Keratinocyte (primary cell): Measurements from ENCODE around the gene RPL36A. TPM values are rescaled to one million over a fixed set of nuclear protein-coding genes. Genes with fewer than 3 reads are reported as not detected.

Source experiments
- DNase-seq: peaks from one replicate; pipeline ENCODE4 v3.0.0-alpha.2; 2011; ENCODE audit warnings: low read depth, missing footprints, low spot score
- FAIRE-seq: peaks from 2 replicates; lab custom pipeline; 2011; peaks lifted over from hg19 to GRCh38; lab: Jason Lieb, UNC
- H2AFZ ChIP-seq: 2 replicates; pipeline ENCODE4 v1.6.0; 2012; ENCODE audit warnings: low read length, control low read depth, inconsistent platforms; ENCODE audit not compliant: control insufficient read depth
- H3K27ac ChIP-seq: 2 replicates; pipeline ENCODE4 v1.5.1; 2011; ENCODE audit warnings: low read length; ENCODE audit not compliant: control insufficient read depth, insufficient read depth
- H3K27me3 ChIP-seq: 3 replicates; pipeline ENCODE4 v1.6.0; 2011; ENCODE audit warnings: low read length; ENCODE audit not compliant: control insufficient read depth, insufficient read depth; ENCODE audit errors: extremely low read depth
- H3K36me3 ChIP-seq, 2 experiments: 2 replicates in 1 of 2; 3 replicates in 1 of 2; pipeline ENCODE4 v1.5.1; 2011; ENCODE audit warnings: low read length in 2 of 2, mild to moderate bottlenecking in 1 of 2; ENCODE audit not compliant: control insufficient read depth in 2 of 2, insufficient read depth in 2 of 2; ENCODE audit errors: extremely low read depth in 1 of 2
- H3K4me1 ChIP-seq: 3 replicates; pipeline ENCODE4 v1.5.1; 2011; ENCODE audit warnings: low read length; ENCODE audit not compliant: control insufficient read depth, insufficient read depth; ENCODE audit errors: extremely low read depth
- H3K4me2 ChIP-seq: 3 replicates; pipeline ENCODE4 v1.6.0; 2011; ENCODE audit warnings: low read depth, low read length; ENCODE audit not compliant: control insufficient read depth, insufficient read depth; ENCODE audit errors: extremely low read depth
- H3K4me3 ChIP-seq, 3 experiments: fragments of 200-600 bp in 1 of 3; sonication (generic) in 1 of 3; 2 replicates in 2 of 3; 3 replicates in 1 of 3; pipeline ENCODE4 v1.5.1; 2011 to 2016; ENCODE audit warnings: low read length in 3 of 3, mild to moderate bottlenecking in 3 of 3, control low read depth in 2 of 3, inconsistent platforms in 1 of 3, low read depth in 1 of 3, mixed read lengths in 1 of 3, mixed run types in 1 of 3, moderate library complexity in 1 of 3; ENCODE audit not compliant: control insufficient read depth in 2 of 3, insufficient read depth in 2 of 3; ENCODE audit errors: extremely low read depth in 1 of 3
- H3K79me2 ChIP-seq: 2 replicates; pipeline ENCODE4 v1.6.0; 2012; ENCODE audit warnings: low read length; ENCODE audit not compliant: control insufficient read depth, insufficient read depth
- H3K9ac ChIP-seq: 3 replicates; pipeline ENCODE4 v1.6.0; 2011; ENCODE audit warnings: low read length; ENCODE audit not compliant: control insufficient read depth, insufficient read depth; ENCODE audit errors: extremely low read depth
- H3K9me1 ChIP-seq: 3 replicates; pipeline ENCODE4 v1.6.0; 2011; ENCODE audit warnings: low read length; ENCODE audit not compliant: control insufficient read depth, insufficient read depth; ENCODE audit errors: extremely low read depth
- H3K9me3 ChIP-seq: 2 replicates; pipeline ENCODE4 v1.5.1; 2012; ENCODE audit warnings: low read depth, low read length; ENCODE audit not compliant: control insufficient read depth
- H4K20me1 ChIP-seq: 3 replicates; pipeline ENCODE4 v1.6.0; 2011; ENCODE audit warnings: low read length; ENCODE audit not compliant: control insufficient read depth, insufficient read depth; ENCODE audit errors: extremely low read depth
- EZH2 ChIP-seq: IDR thresholded peaks from one replicate; pipeline ENCODE4 v1.6.1; 2012; ENCODE audit warnings: inconsistent platforms, mild to moderate bottlenecking, low read length, moderate library complexity
- dilution Hi-C: fragments of 300-500 bp; cut with MboI; formaldehyde crosslinking; loops from one replicate; pipeline ENCODE4 v1.7.0; 2020; ENCODE audit warnings: low sequenced_read_pairs; ENCODE audit not compliant: extremely low pct_ligation_motif_present
- polyA plus RNA-seq, 5 experiments: library from polyadenylated mRNA; depleted of rRNA in 3 of 5; stranded (reverse) in 3 of 5; stranded (forward) in 1 of 5; unstranded in 1 of 5; fragments of >200 nt; gene quantifications; 1 replicate in 1 of 5; 2 replicates in 3 of 5; 3 replicates in 1 of 5; pipeline versions ENCODE4 v1.2.1 to v1.2.3, GENCODE V29; 2011 to 2012; ENCODE audit warnings: missing spikeins in 2 of 5, low read depth in 1 of 5, low replicate concordance in 1 of 5
- TF ChIP-seq, protein P1 (sequence below), 3 experiments: IDR thresholded peaks in 1 of 3; conservative IDR thresholded peaks in 1 of 3; optimal IDR thresholded peaks in 1 of 3; 2 replicates in 2 of 3; 3 replicates in 1 of 3; pipeline versions ENCODE3 to v1.5.1; 2011; ENCODE audit warnings: low read length in 3 of 3, mild to moderate bottlenecking in 3 of 3, moderate library complexity in 2 of 3, control low read depth in 1 of 3, inconsistent platforms in 1 of 3; ENCODE audit not compliant: insufficient read depth in 2 of 3; ENCODE audit errors: extremely low read depth in 1 of 3

The RPL36A gene
- polyA plus RNA-seq, 1 donor (not counting 4 experiments of a cell fraction or from before 2014, with no cell fraction given) = 2,714 TPM

DNA sequence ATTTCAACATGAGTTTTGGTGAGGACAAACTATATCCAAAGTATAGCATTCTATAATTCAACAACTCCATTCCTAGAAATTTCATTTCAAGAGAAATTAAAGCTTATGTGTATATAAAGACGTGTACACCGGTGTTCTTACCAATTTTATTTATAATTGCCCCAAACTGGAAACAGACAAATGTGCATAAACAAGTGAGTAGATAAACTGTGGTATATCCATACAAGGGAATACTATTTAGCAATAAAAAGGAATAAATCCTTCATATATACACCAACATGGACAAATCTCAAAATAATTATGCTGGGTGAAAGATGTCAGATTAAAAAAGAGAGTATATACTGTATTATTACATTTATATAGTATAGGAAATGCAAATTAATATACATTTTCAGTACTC is 37.1 kb downstream of the RPL36A start:
- no peak overlapping the region for H3K27ac ChIP-seq
- dilution Hi-C loops = no loop called here
- DNase-seq (no peak), FAIRE-seq (no peak)
- H3K9me3 ChIP-seq = no peaks in the 10 kb centered on the region
- H3K9me1 ChIP-seq = no peaks in the 10 kb centered on the region
- H3K79me2 ChIP-seq = no peaks in the 10 kb centered on the region
- H2AFZ ChIP-seq = no peak overlapping the region
- no peaks in the 10 kb centered on the region for H3K4me1 ChIP-seq
- no peaks in the 10 kb centered on the region for H3K36me3 ChIP-seq
- H3K4me2 ChIP-seq = no peak overlapping the region
- H3K4me3 ChIP-seq = no peak overlapping the region
- no peaks in the 10 kb centered on the region for H4K20me1 ChIP-seq
- no peaks in the 10 kb centered on the region for H3K27me3 ChIP-seq
- TF ChIP-seq EZH2 = no peak
- TF ChIP-seq, protein P1, sequence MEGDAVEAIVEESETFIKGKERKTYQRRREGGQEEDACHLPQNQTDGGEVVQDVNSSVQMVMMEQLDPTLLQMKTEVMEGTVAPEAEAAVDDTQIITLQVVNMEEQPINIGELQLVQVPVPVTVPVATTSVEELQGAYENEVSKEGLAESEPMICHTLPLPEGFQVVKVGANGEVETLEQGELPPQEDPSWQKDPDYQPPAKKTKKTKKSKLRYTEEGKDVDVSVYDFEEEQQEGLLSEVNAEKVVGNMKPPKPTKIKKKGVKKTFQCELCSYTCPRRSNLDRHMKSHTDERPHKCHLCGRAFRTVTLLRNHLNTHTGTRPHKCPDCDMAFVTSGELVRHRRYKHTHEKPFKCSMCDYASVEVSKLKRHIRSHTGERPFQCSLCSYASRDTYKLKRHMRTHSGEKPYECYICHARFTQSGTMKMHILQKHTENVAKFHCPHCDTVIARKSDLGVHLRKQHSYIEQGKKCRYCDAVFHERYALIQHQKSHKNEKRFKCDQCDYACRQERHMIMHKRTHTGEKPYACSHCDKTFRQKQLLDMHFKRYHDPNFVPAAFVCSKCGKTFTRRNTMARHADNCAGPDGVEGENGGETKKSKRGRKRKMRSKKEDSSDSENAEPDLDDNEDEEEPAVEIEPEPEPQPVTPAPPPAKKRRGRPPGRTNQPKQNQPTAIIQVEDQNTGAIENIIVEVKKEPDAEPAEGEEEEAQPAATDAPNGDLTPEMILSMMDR (optimal IDR thresholded peaks at IDR 0.05 in 1 of 3, IDR thresholded peaks at IDR 0.05 in 1 of 3, conservative IDR thresholded peaks at IDR 0.05 in 1 of 3; ENCODE audit: extremely low read depth in 1 of 3, insufficient read depth in 2 of 3, low read length in 3 of 3) = no peak
- no peak overlapping the region for H3K9ac ChIP-seq

DNA sequence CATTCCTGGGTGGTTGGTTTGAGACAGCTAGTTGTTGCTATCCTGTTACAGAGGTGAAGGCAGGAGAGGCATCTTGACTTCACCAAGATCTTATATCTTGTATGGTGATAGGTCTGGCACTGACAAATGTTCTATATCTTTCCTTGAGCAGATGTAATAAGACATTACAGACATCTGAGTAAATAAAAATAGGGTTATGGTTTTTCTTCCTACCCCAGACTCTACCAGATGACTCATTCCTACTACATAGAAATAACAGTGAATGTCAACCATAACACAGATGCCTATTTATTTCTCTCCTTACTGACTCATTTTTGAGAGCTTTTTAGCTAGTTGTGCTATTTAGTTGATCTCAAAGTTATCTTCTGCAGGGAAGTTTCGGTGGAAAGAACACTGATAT is 39.1 kb downstream of the RPL36A start:
- TF ChIP-seq EZH2 = no peak
- TF ChIP-seq, protein P1 (optimal IDR thresholded peaks at IDR 0.05 in 1 of 3, IDR thresholded peaks at IDR 0.05 in 1 of 3, conservative IDR thresholded peaks at IDR 0.05 in 1 of 3; ENCODE audit: extremely low read depth in 1 of 3, insufficient read depth in 2 of 3, low read length in 3 of 3) = no peak
- dilution Hi-C loops = no loop called here
- no peak for FAIRE-seq
- H3K9me1 ChIP-seq = no peaks in the 10 kb centered on the region
- no peak overlapping the region for H3K27ac ChIP-seq
- H3K9me3 ChIP-seq = no peaks in the 10 kb centered on the region
- H3K79me2 ChIP-seq = no peaks in the 10 kb centered on the region
- H3K9ac ChIP-seq = no peak overlapping the region
- H3K27me3 ChIP-seq = no peaks in the 10 kb centered on the region
- H3K4me2 ChIP-seq = no peak overlapping the region
- H4K20me1 ChIP-seq = no peaks in the 10 kb centered on the region
- H3K4me3 ChIP-seq = no peak overlapping the region
- H3K36me3 ChIP-seq = no peaks in the 10 kb centered on the region
- H3K4me1 ChIP-seq = no peaks in the 10 kb centered on the region
- DNase-seq = no peak
- no peak overlapping the region for H2AFZ ChIP-seq
